ENCODE results near the gene RHEB. TPM values are rescaled to one million over a fixed set of nuclear protein-coding genes. Genes with fewer than 3 reads are reported as not detected.

Gene RHEB
- total and polyA plus RNA-seq, 2 donors (not counting 1 experiment from before 2014, with no cell fraction given), result 9.3 to 40.3 TPM

GRCh38 chr7:151552352-151553028 lies 32.8 kb upstream of the RHEB start:
- Histone ChIP-seq H3K4me2 (replicated peaks; ENCODE audit: low read depth, low read length, poor library complexity, severe bottlenecking) (no peak overlapping the region), H3K27ac (ENCODE audit: low read length in 2 of 2) (no peak overlapping the region), H3K9ac (ENCODE audit: low read length) (no peak overlapping the region), H3K79me2 (ENCODE audit: control insufficient read depth, insufficient read depth, low read length) (no peaks in the 10 kb centered on the region), H3K4me1 (ENCODE audit: control insufficient read depth in 2 of 2, insufficient read depth in 2 of 2, low read length in 2 of 2) (no peaks in the 10 kb centered on the region), H3K27me3 (replicated peaks in 1 of 4; ENCODE audit: control extremely low read depth in 1 of 4, control insufficient read depth in 3 of 4, insufficient read depth in 4 of 4, low read length in 3 of 4) (peaks cover 0 to 5% (median 1%) of the 10 kb centered on the region in 4 experiments), H3K36me3 (replicated peaks in 1 of 2; ENCODE audit: control extremely low read depth in 1 of 2, control insufficient read depth in 1 of 2, extremely low read depth in 1 of 2, insufficient read depth in 2 of 2, low read length in 1 of 2) (peaks cover 0 to 5% of the 10 kb centered on the region in 2 experiments), H3K4me3 (ENCODE audit: control extremely low read depth in 1 of 5, extremely low read depth in 1 of 5, insufficient read depth in 1 of 5, low read depth in 2 of 5, low read length in 4 of 5) (no peak overlapping the region), H4K20me1 (ENCODE audit: control insufficient read depth, insufficient read depth, low read length, poor library complexity, severe bottlenecking) (no peaks in the 10 kb centered on the region), H3K9me3 (ENCODE audit: control extremely low read depth in 1 of 3, control insufficient read depth in 2 of 3, insufficient read depth in 1 of 3, low read length in 2 of 3) (peaks cover 0 to 4% (median 0%) of the 10 kb centered on the region in 3 donors), H2AFZ (ENCODE audit: insufficient read depth, low read depth, low read length, poor library complexity, severe bottlenecking) (no peak overlapping the region)
- no peak overlapping the region for H3K4me3 Mint-ChIP-seq
- H3K27me3 Mint-ChIP-seq, result peaks cover 11% of the 10 kb centered on the region
- no peaks in the 10 kb centered on the region for H3K4me1 Mint-ChIP-seq
- DNase-seq (no peak), ATAC-seq (ENCODE audit: low read depth) (no peak)
- POLR2A ChIA-PET, result no interaction called here
- no peak overlapping the region for H3K27ac Mint-ChIP-seq
- intact Hi-C loops (cut with micrococcal nuclease), result no loop called here
- CTCF ChIA-PET, result no interaction called here
- H3K9me3 Mint-ChIP-seq (ENCODE audit: insufficient read depth), result peaks cover 3% of the 10 kb centered on the region
- WGBS (ENCODE audit: insufficient coverage), result 52% methylated on average over 9 of the region's 10 CpGs
- TF ChIP-seq EZH2 (IDR thresholded peaks at IDR 0.05; ENCODE audit: borderline replicate concordance, insufficient read depth, low read depth, low read length, poor library complexity, severe bottlenecking), result no peak
- no peak for TF ChIP-seq CTCF (IDR thresholded peaks at IDR 0.05)

- peaks cover 0 to 5% (median 1%) of the 10 kb centered on the region in 4 experiments for H3K27me3 ChIP-seq (replicated peaks in 1 of 4; ENCODE audit: control extremely low read depth in 1 of 4, control insufficient read depth in 3 of 4, insufficient read depth in 4 of 4, low read length in 3 of 4)
- H3K36me3 ChIP-seq (replicated peaks in 1 of 2; ENCODE audit: control extremely low read depth in 1 of 2, control insufficient read depth in 1 of 2, extremely low read depth in 1 of 2, insufficient read depth in 2 of 2, low read length in 1 of 2), result peaks cover 0 to 1% of the 10 kb centered on the region in 2 experiments
- intact Hi-C loops (cut with micrococcal nuclease), result no loop called here
- TF ChIP-seq CTCF (IDR thresholded peaks at IDR 0.05) (no peak), EZH2 (IDR thresholded peaks at IDR 0.05; ENCODE audit: borderline replicate concordance, insufficient read depth, low read depth, low read length, poor library complexity, severe bottlenecking) (no peak)
- H3K27me3 Mint-ChIP-seq, result peaks cover 11% of the 10 kb centered on the region
- no peak overlapping the region for H3K4me3 ChIP-seq (ENCODE audit: control extremely low read depth in 1 of 5, extremely low read depth in 1 of 5, insufficient read depth in 1 of 5, low read depth in 2 of 5, low read length in 4 of 5)
- DNase-seq (no peak), ATAC-seq (ENCODE audit: low read depth) (no peak)
- POLR2A ChIA-PET, result no interaction called here
- H3K4me1 Mint-ChIP-seq, result no peaks in the 10 kb centered on the region
- H3K9me3 Mint-ChIP-seq (ENCODE audit: insufficient read depth), result peaks cover 3% of the 10 kb centered on the region
- CTCF ChIA-PET, result no interaction called here
- WGBS (ENCODE audit: insufficient coverage), result 94% methylated on average over 2 of the region's 7 CpGs
- no peak overlapping the region for H3K9ac ChIP-seq (ENCODE audit: low read length)
- no peak overlapping the region for H3K27ac ChIP-seq (ENCODE audit: low read length in 2 of 2)
- H3K4me1 ChIP-seq (ENCODE audit: control insufficient read depth in 2 of 2, insufficient read depth in 2 of 2, low read length in 2 of 2), result no peaks in the 10 kb centered on the region
- no peak overlapping the region for H3K4me2 ChIP-seq (replicated peaks; ENCODE audit: low read depth, low read length, poor library complexity, severe bottlenecking)
- no peaks in the 10 kb centered on the region for H4K20me1 ChIP-seq (ENCODE audit: control insufficient read depth, insufficient read depth, low read length, poor library complexity, severe bottlenecking)
- no peaks in the 10 kb centered on the region for H3K79me2 ChIP-seq (ENCODE audit: control insufficient read depth, insufficient read depth, low read length)
- no peak overlapping the region for H2AFZ ChIP-seq (ENCODE audit: insufficient read depth, low read depth, low read length, poor library complexity, severe bottlenecking)
- no peak overlapping the region for H3K27ac Mint-ChIP-seq
- H3K9me3 ChIP-seq (ENCODE audit: control extremely low read depth in 1 of 3, control insufficient read depth in 2 of 3, insufficient read depth in 1 of 3, low read length in 2 of 3), result peaks cover 0 to 4% (median 0%) of the 10 kb centered on the region in 3 donors
- no peak overlapping the region for H3K4me3 Mint-ChIP-seq
Observed at GRCh38 chr7:151551820-151552219, 32.1 kb upstream of the RHEB start.
